Suprapubic skin (tissue), 4 donors: ENCODE data around the gene CAMK1. TPM values are rescaled to one million over a fixed set of nuclear protein-coding genes. Genes with fewer than 3 reads are reported as not detected.

Experiments used
- DNase-seq, 2 donors: peaks; one replicate each; pipeline ENCODE4 v3.0.0-alpha.2; 2019; ENCODE audit warnings: low spot score in 2 of 2
- H3K27ac ChIP-seq: fragments of 200-600 bp; sonication (generic); one replicate; pipeline ENCODE4 v1.5.1; 2019
- H3K27me3 ChIP-seq: fragments of 200-600 bp; sonication (generic); one replicate; pipeline ENCODE4 v1.5.1; 2019
- H3K36me3 ChIP-seq: fragments of 200-600 bp; sonication (generic); one replicate; pipeline ENCODE4 v1.5.1; 2019
- H3K4me1 ChIP-seq: fragments of 200-600 bp; sonication (generic); one replicate; pipeline ENCODE4 v1.5.1; 2019
- H3K4me3 ChIP-seq: fragments of 200-600 bp; sonication (generic); one replicate; pipeline ENCODE4 v1.5.1; 2019; ENCODE audit warnings: mild to moderate bottlenecking
- H3K9me3 ChIP-seq: fragments of 200-600 bp; sonication (generic); one replicate; pipeline ENCODE4 v1.5.1; 2019
- CTCF ChIP-seq, 2 donors: fragments of 200-600 bp in 1 of 2; fragments of 450-650 bp in 1 of 2; sonication (generic) in 1 of 2; IDR thresholded peaks; one replicate each; pipeline ENCODE4 v1.5.1; 2016 to 2019; ENCODE audit warnings: antibody characterized with exemption in 2 of 2, mild to moderate bottlenecking in 1 of 2, moderate library complexity in 1 of 2
- EP300 ChIP-seq: sonication (generic); formaldehyde crosslinking; IDR thresholded peaks from one replicate; pipeline ENCODE4 v1.6.1; 2017; ENCODE audit warnings: antibody characterized with exemption
- POLR2A ChIP-seq, 2 donors: fragments of 450-650 bp; IDR thresholded peaks; one replicate each; pipeline ENCODE4 v1.6.1; 2017; ENCODE audit warnings: antibody characterized with exemption in 2 of 2, mild to moderate bottlenecking in 2 of 2, moderate library complexity in 2 of 2
- POLR2AphosphoS5 ChIP-seq, 3 donors: sonication (generic); formaldehyde crosslinking; IDR thresholded peaks; one replicate each; pipeline ENCODE4 v1.6.1; 2017; ENCODE audit warnings: antibody characterized with exemption in 3 of 3
- WGBS: methylation state at CpG from one replicate; pipeline ENCODE4 v1.1.5; 2018; 5-methylcytosine and 5-hydroxymethylcytosine counted together
- total RNA-seq, 4 donors: library from RNA; depleted of rRNA; stranded (reverse); fragments of >200 nt; gene quantifications; one replicate each; pipeline ENCODE4 v1.1.0, GENCODE V29; 2016

The CAMK1 gene
- total RNA-seq, 4 donors from 2014 or later = 3.3 to 13.0 (median 5.2) TPM

- no peak for TF ChIP-seq CTCF (IDR thresholded peaks at IDR 0.05)
- TF ChIP-seq POLR2AphosphoS5 (IDR thresholded peaks at IDR 0.05) = no peak
- no peak for TF ChIP-seq POLR2A (IDR thresholded peaks at IDR 0.05)
- H3K9me3 ChIP-seq = no peaks in the 10 kb centered on the region
- no peaks in the 10 kb centered on the region for H3K27me3 ChIP-seq
- no peak overlapping the region for H3K4me3 ChIP-seq
- no peak for DNase-seq
- H3K4me1 ChIP-seq = peaks cover 8% of the 10 kb centered on the region
- 87% methylated on average over 4 of the region's 4 CpGs for WGBS
- no peak overlapping the region for H3K27ac ChIP-seq
- H3K36me3 ChIP-seq = no peaks in the 10 kb centered on the region
These were observed 43.8 kb downstream of the CAMK1 start for GRCh38 chr3:9725775-9726515.

GRCh38 chr3:9721700-9722060 is 48.1 kb downstream of the CAMK1 start:
- 93% methylated on average over 2 of the region's 2 CpGs for WGBS
- no peak for TF ChIP-seq POLR2A (IDR thresholded peaks at IDR 0.05)
- no peak for TF ChIP-seq EP300
- no peak for TF ChIP-seq POLR2AphosphoS5 (IDR thresholded peaks at IDR 0.05)
- TF ChIP-seq CTCF (IDR thresholded peaks at IDR 0.05) = no peak
- H3K4me3 ChIP-seq = no peak overlapping the region
- no peak for DNase-seq
- no peak overlapping the region for H3K27ac ChIP-seq
- H3K4me1 ChIP-seq = no peaks in the 10 kb centered on the region
- H3K9me3 ChIP-seq = no peaks in the 10 kb centered on the region
- H3K36me3 ChIP-seq = no peaks in the 10 kb centered on the region
- no peaks in the 10 kb centered on the region for H3K27me3 ChIP-seq

- 42% methylated on average over 7 of the region's 7 CpGs for WGBS
- Histone ChIP-seq H3K4me3 (no peak overlapping the region), H3K9me3 (no peaks in the 10 kb centered on the region), H3K27ac (no peak overlapping the region), H3K36me3 (no peaks in the 10 kb centered on the region), H3K27me3 (no peaks in the 10 kb centered on the region), H3K4me1 (peaks cover 1% of the 10 kb centered on the region)
- TF ChIP-seq POLR2AphosphoS5 (IDR thresholded peaks at IDR 0.05) (no peak), CTCF (IDR thresholded peaks at IDR 0.05) (no peak), EP300 (no peak), POLR2A (IDR thresholded peaks at IDR 0.05) (no peak)
- DNase-seq = no peak
These were observed 48.6 kb downstream of the CAMK1 start for GRCh38 chr3:9721015-9721699.

- H3K27me3 ChIP-seq = no peaks in the 10 kb centered on the region
- TF ChIP-seq POLR2A (IDR thresholded peaks at IDR 0.05) (no peak), EP300 (no peak), POLR2AphosphoS5 (IDR thresholded peaks at IDR 0.05) (no peak), CTCF (IDR thresholded peaks at IDR 0.05) (no peak)
- WGBS = 71% methylated on average over 4 of the region's 4 CpGs
- no peak overlapping the region for H3K4me3 ChIP-seq
- no peaks in the 10 kb centered on the region for H3K9me3 ChIP-seq
- H3K27ac ChIP-seq = no peak overlapping the region
- peaks cover 11% of the 10 kb centered on the region for H3K4me1 ChIP-seq
- no peak for DNase-seq
- H3K36me3 ChIP-seq = no peaks in the 10 kb centered on the region
These were observed 51.6 kb downstream of the CAMK1 start for GRCh38 chr3:9718118-9718517.

GRCh38 chr3:9717563-9717962 is 52.2 kb downstream of the CAMK1 start:
- H3K9me3 ChIP-seq = no peaks in the 10 kb centered on the region
- H3K36me3 ChIP-seq = no peaks in the 10 kb centered on the region
- H3K27ac ChIP-seq = no peak overlapping the region
- no peaks in the 10 kb centered on the region for H3K27me3 ChIP-seq
- no peak for TF ChIP-seq POLR2A (IDR thresholded peaks at IDR 0.05)
- no peak for TF ChIP-seq CTCF (IDR thresholded peaks at IDR 0.05)
- TF ChIP-seq EP300 = no peak
- TF ChIP-seq POLR2AphosphoS5 (IDR thresholded peaks at IDR 0.05) = no peak
- no peak overlapping the region for H3K4me3 ChIP-seq
- 90% methylated on average over 1 of the region's 1 CpG for WGBS
- DNase-seq = no peak
- peaks cover 11% of the 10 kb centered on the region for H3K4me1 ChIP-seq
